Activated naive CD4-positive, alpha-beta T cell treated with anti-CD3 and anti-CD28 coated beads, Interleukin-2, amount 50 U/mL, for 24 hours (primary cell): ENCODE data around the gene USP49.
"Not testable (repeated sequence)": the region's sequence is repeated elsewhere in the genome, so short reads cannot be mapped to it uniquely, and the experiment has no call there.

Experiments used
- H3K27ac Mint-ChIP-seq: one replicate; pipeline ENCODE4 v1.8.0; 2021; ENCODE audit warnings: mild to moderate bottlenecking, mixed read lengths
- H3K27me3 Mint-ChIP-seq: one replicate; pipeline ENCODE4 v1.8.0; 2021; ENCODE audit warnings: mixed read lengths
- H3K36me3 Mint-ChIP-seq: one replicate; pipeline ENCODE4 v1.8.0; 2021; ENCODE audit warnings: mixed read lengths
- H3K4me1 Mint-ChIP-seq: one replicate; pipeline ENCODE4 v1.8.0; 2021; ENCODE audit warnings: mixed read lengths
- H3K4me3 Mint-ChIP-seq: one replicate; pipeline ENCODE4 v1.8.0; 2021; ENCODE audit warnings: mild to moderate bottlenecking, mixed read lengths
- H3K9me3 Mint-ChIP-seq: one replicate; pipeline ENCODE4 v1.8.0; 2021; ENCODE audit warnings: mixed read lengths

The USP49 gene

GRCh38 chr6:41813956-41814355 is 81.2 kb downstream of the USP49 start:
- H3K4me3 Mint-ChIP-seq = no peak overlapping the region
- no peaks in the 10 kb centered on the region for H3K36me3 Mint-ChIP-seq
- H3K27me3 Mint-ChIP-seq = no peaks in the 10 kb centered on the region
- H3K27ac Mint-ChIP-seq = no peak overlapping the region
- H3K9me3 Mint-ChIP-seq = no peaks in the 10 kb centered on the region
- no peaks in the 10 kb centered on the region for H3K4me1 Mint-ChIP-seq

- H3K4me1 Mint-ChIP-seq = no peaks in the 10 kb centered on the region
Measured at GRCh38 chr6:41813469-41813868, 81.7 kb downstream of the USP49 start.

GRCh38 chr6:41811946-41812345 is 83.2 kb downstream of the USP49 start:
- H3K27ac Mint-ChIP-seq, H3K4me1 Mint-ChIP-seq, H3K4me3 Mint-ChIP-seq, H3K9me3 Mint-ChIP-seq, H3K36me3 Mint-ChIP-seq, H3K27me3 Mint-ChIP-seq: not testable (repeated sequence)

More at GRCh38 chr6:41813469-41813868, 81.7 kb downstream of the USP49 start:
- H3K4me3 Mint-ChIP-seq = no peak overlapping the region
- no peak overlapping the region for H3K27ac Mint-ChIP-seq
- no peaks in the 10 kb centered on the region for H3K36me3 Mint-ChIP-seq
- H3K27me3 Mint-ChIP-seq = no peaks in the 10 kb centered on the region
- no peaks in the 10 kb centered on the region for H3K9me3 Mint-ChIP-seq

- H3K27ac Mint-ChIP-seq = no peak overlapping the region
- no peaks in the 10 kb centered on the region for H3K27me3 Mint-ChIP-seq
- H3K9me3 Mint-ChIP-seq = no peaks in the 10 kb centered on the region
- H3K4me1 Mint-ChIP-seq = no peaks in the 10 kb centered on the region
- no peak overlapping the region for H3K4me3 Mint-ChIP-seq
- H3K36me3 Mint-ChIP-seq = no peaks in the 10 kb centered on the region
Measured at GRCh38 chr6:41811095-41811494, 84.1 kb downstream of the USP49 start.

GRCh38 chr6:41805830-41806774 is 89.1 kb downstream of the USP49 start:
- Mint-ChIP-seq H3K27ac (no peak overlapping the region), H3K9me3 (no peaks in the 10 kb centered on the region), H3K4me1 (no peaks in the 10 kb centered on the region), H3K4me3 (no peak overlapping the region), H3K36me3 (no peaks in the 10 kb centered on the region), H3K27me3 (no peaks in the 10 kb centered on the region)

GRCh38 chr6:41801380-41801779 is 93.8 kb downstream of the USP49 start:
- peaks cover 2% of the 10 kb centered on the region for H3K36me3 Mint-ChIP-seq
- H3K9me3 Mint-ChIP-seq = no peaks in the 10 kb centered on the region
- H3K4me1 Mint-ChIP-seq = no peaks in the 10 kb centered on the region
- no peaks in the 10 kb centered on the region for H3K27me3 Mint-ChIP-seq
- no peak overlapping the region for H3K4me3 Mint-ChIP-seq
- H3K27ac Mint-ChIP-seq = no peak overlapping the region

- Mint-ChIP-seq H3K27ac (no peak overlapping the region), H3K9me3 (no peaks in the 10 kb centered on the region), H3K36me3 (peaks cover 2% of the 10 kb centered on the region)
Measured at GRCh38 chr6:41799559-41799911, 95.6 kb downstream of the USP49 start.

GRCh38 chr6:41798901-41799558 is 96.1 kb downstream of the USP49 start:
- Mint-ChIP-seq H3K27me3 (no peaks in the 10 kb centered on the region), H3K4me1 (no peaks in the 10 kb centered on the region), H3K4me3 (no peak overlapping the region), H3K9me3 (no peaks in the 10 kb centered on the region), H3K36me3 (peaks cover 2% of the 10 kb centered on the region), H3K27ac (no peak overlapping the region)

More at GRCh38 chr6:41799559-41799911, 95.6 kb downstream of the USP49 start:
- H3K4me3 Mint-ChIP-seq = no peak overlapping the region
- H3K4me1 Mint-ChIP-seq = no peaks in the 10 kb centered on the region
- H3K27me3 Mint-ChIP-seq = no peaks in the 10 kb centered on the region

GRCh38 chr6:41796474-41796873 is 98.7 kb downstream of the USP49 start:
- Mint-ChIP-seq H3K4me1 (no peaks in the 10 kb centered on the region), H3K36me3 (peaks cover 2% of the 10 kb centered on the region), H3K4me3 (no peak overlapping the region), H3K9me3 (no peaks in the 10 kb centered on the region), H3K27ac (no peak overlapping the region), H3K27me3 (no peaks in the 10 kb centered on the region)

GRCh38 chr6:41791984-41792383 is 103.2 kb downstream of the USP49 start:
- Mint-ChIP-seq H3K36me3 (peaks cover 6% of the 10 kb centered on the region), H3K9me3 (no peaks in the 10 kb centered on the region), H3K4me1 (peaks cover 15% of the 10 kb centered on the region), H3K4me3 (no peak overlapping the region), H3K27me3 (no peaks in the 10 kb centered on the region), H3K27ac (no peak overlapping the region)

- Mint-ChIP-seq H3K27me3 (no peaks in the 10 kb centered on the region), H3K9me3 (no peaks in the 10 kb centered on the region), H3K27ac (no peak overlapping the region), H3K36me3 (peaks cover 6% of the 10 kb centered on the region), H3K4me1 (peaks cover 15% of the 10 kb centered on the region), H3K4me3 (peak overlapping the region; percentile 19)
Measured at GRCh38 chr6:41791305-41791704, 103.9 kb downstream of the USP49 start.

- Mint-ChIP-seq H3K27ac (no peak overlapping the region), H3K4me3 (peak overlapping the region; percentile 97), H3K9me3 (no peaks in the 10 kb centered on the region)
Measured at GRCh38 chr6:41790045-41790444, 105.1 kb downstream of the USP49 start.

GRCh38 chr6:41789390-41789724 is 105.8 kb downstream of the USP49 start:
- Mint-ChIP-seq H3K4me3 (peak overlapping the region; percentile 97), H3K27ac (no peak overlapping the region), H3K9me3 (no peaks in the 10 kb centered on the region), H3K4me1 (peaks cover 19% of the 10 kb centered on the region), H3K36me3 (peaks cover 6% of the 10 kb centered on the region), H3K27me3 (no peaks in the 10 kb centered on the region)

More at GRCh38 chr6:41790045-41790444, 105.1 kb downstream of the USP49 start:
- H3K4me1 Mint-ChIP-seq = peaks cover 19% of the 10 kb centered on the region
- H3K27me3 Mint-ChIP-seq = no peaks in the 10 kb centered on the region
- peaks cover 6% of the 10 kb centered on the region for H3K36me3 Mint-ChIP-seq

- peaks cover 6% of the 10 kb centered on the region for H3K36me3 Mint-ChIP-seq
- peaks cover 19% of the 10 kb centered on the region for H3K4me1 Mint-ChIP-seq
- H3K4me3 Mint-ChIP-seq = peak within 1 kb of the TSS; percentile 97
- no peaks in the 10 kb centered on the region for H3K27me3 Mint-ChIP-seq
- H3K9me3 Mint-ChIP-seq = no peaks in the 10 kb centered on the region
- peak within 1 kb of the TSS; percentile 99 for H3K27ac Mint-ChIP-seq
Measured at GRCh38 chr6:41787219-41787917, 107.8 kb downstream of the USP49 start, which contains the start of gene TOMM6. Gene TOMM6, plus strand, starts transcription at chr6:41787694. Its CDS starts 4 bp downstream, at chr6:41787698.

GRCh38 chr6:41786451-41787218 is 108.5 kb downstream of the USP49 start:
- no peaks in the 10 kb centered on the region for H3K27me3 Mint-ChIP-seq
- H3K4me1 Mint-ChIP-seq = peaks cover 19% of the 10 kb centered on the region
- peaks cover 6% of the 10 kb centered on the region for H3K36me3 Mint-ChIP-seq
- peak overlapping the region; percentile 99 for H3K27ac Mint-ChIP-seq
- H3K9me3 Mint-ChIP-seq = no peaks in the 10 kb centered on the region
- H3K4me3 Mint-ChIP-seq = peak overlapping the region; percentile 97
